Activated CD4-positive, alpha-beta T cell treated with anti-CD3 and anti-CD28 coated beads, Interleukin-2, amount 50 U/mL, for 24 hours (primary cell): ENCODE data around the gene ROBO1.
"Not testable (repeated sequence)": the region's sequence is repeated elsewhere in the genome, so short reads cannot be mapped to it uniquely, and the experiment has no call there.

Experiments
- DNase-seq, 2 donors: peaks; one replicate each; pipeline ENCODE4 v3.0.0-alpha.2; 2020; ENCODE audit warnings: low read depth in 1 of 2, low spot score in 1 of 2

The ROBO1 gene

GRCh38 chr3:79325833-79326383 is 441.9 kb downstream of the ROBO1 start:
- not testable (repeated sequence) for DNase-seq

- no peak for DNase-seq
These were observed 450.0 kb downstream of the ROBO1 start for GRCh38 chr3:79317551-79318518.

- no peak for DNase-seq
These were observed 452.8 kb downstream of the ROBO1 start for GRCh38 chr3:79314962-79315361.

- no peak for DNase-seq
These were observed 453.3 kb downstream of the ROBO1 start for GRCh38 chr3:79314544-79314943.

- no peak for DNase-seq
These were observed 457.8 kb downstream of the ROBO1 start for GRCh38 chr3:79310016-79310415.

GRCh38 chr3:79306934-79307570 is 460.7 kb downstream of the ROBO1 start:
- DNase-seq = no peak

GRCh38 chr3:79299949-79300635 is 467.7 kb downstream of the ROBO1 start:
- not testable (repeated sequence) for DNase-seq

GRCh38 chr3:79297245-79297960 is 470.4 kb downstream of the ROBO1 start:
- no peak for DNase-seq

- no peak for DNase-seq
These were observed 480.9 kb downstream of the ROBO1 start for GRCh38 chr3:79286882-79287281.

- DNase-seq = no peak
These were observed 481.9 kb downstream of the ROBO1 start for GRCh38 chr3:79285871-79286270.

- no peak for DNase-seq
These were observed 482.4 kb downstream of the ROBO1 start for GRCh38 chr3:79285380-79285779.

- DNase-seq = no peak
These were observed 483.0 kb downstream of the ROBO1 start for GRCh38 chr3:79284781-79285180.

GRCh38 chr3:79278681-79279080 is 489.1 kb downstream of the ROBO1 start:
- no peak for DNase-seq

GRCh38 chr3:79268422-79268821 is 499.4 kb downstream of the ROBO1 start:
- DNase-seq = no peak

GRCh38 chr3:79264892-79265291 is 502.9 kb downstream of the ROBO1 start:
- no peak for DNase-seq

GRCh38 chr3:79263423-79263822 is 504.4 kb downstream of the ROBO1 start:
- no peak for DNase-seq

- DNase-seq = no peak
These were observed 509.3 kb downstream of the ROBO1 start for GRCh38 chr3:79258479-79258878.

GRCh38 chr3:79257791-79258190 is 510.0 kb downstream of the ROBO1 start:
- no peak for DNase-seq

GRCh38 chr3:79255702-79256101 is 512.1 kb downstream of the ROBO1 start:
- DNase-seq = no peak

- no peak for DNase-seq
These were observed 512.5 kb downstream of the ROBO1 start for GRCh38 chr3:79255292-79255691.

- DNase-seq = no peak
These were observed 514.1 kb downstream of the ROBO1 start for GRCh38 chr3:79253704-79254103.
